ENCODE results near the gene CLNS1A.
A peak's percentile ranks its signal among the peaks of the same experiment; 100 is the strongest.

The CLNS1A gene, protein sequence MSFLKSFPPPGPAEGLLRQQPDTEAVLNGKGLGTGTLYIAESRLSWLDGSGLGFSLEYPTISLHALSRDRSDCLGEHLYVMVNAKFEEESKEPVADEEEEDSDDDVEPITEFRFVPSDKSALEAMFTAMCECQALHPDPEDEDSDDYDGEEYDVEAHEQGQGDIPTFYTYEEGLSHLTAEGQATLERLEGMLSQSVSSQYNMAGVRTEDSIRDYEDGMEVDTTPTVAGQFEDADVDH

DNA sequence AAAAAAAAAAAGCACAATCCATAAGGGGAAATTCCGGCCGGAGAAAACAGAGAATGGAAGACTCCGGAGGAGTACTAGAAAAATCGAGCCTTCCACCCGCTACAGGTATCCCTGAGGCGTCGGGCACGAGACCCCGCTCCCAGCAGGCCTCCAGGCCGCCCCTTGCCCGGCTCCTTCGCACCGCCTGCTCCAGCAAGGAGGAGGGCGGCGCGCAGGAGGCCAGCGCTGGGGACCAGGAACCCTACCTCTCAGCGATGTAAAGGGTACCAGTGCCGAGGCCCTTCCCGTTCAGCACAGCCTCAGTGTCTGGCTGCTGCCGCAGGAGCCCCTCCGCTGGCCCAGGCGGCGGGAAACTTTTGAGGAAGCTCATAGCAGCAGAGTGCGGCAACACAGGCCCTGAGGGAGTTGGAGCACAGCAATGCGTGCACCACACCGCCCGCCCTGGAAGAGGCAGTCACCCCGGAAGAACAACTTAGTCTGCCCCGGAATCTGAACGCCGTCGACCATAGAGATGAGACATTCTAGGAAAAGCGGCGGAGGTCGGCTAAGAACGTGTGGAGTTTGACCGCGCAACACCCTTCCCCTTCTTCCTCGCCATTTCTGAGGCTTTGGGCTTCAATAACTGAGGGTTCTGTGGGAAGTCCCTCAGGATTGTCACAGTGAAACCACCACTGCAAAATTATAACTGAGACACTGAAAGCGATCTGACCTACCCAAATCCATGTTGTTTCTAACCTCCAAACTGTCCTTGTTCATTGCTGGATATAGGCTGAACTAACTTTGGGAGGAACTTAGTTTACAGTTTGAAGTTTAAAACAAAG lies at the start of gene CLNS1A:
Gene CLNS1A (minus strand): TSS at position 450 of the 821 bp plus-strand sequence. CDS start 80 bp downstream, at position 370.
- H3K27me3 ChIP-seq (replicated peaks; ENCODE audit: insufficient read depth, low read length), result no peaks in the 10 kb centered on the region
- peak within 1 kb of the TSS; percentile 97 for H2AFZ ChIP-seq (ENCODE audit: low read length)
- peak within 1 kb of the TSS; percentile 92 for H3K9ac ChIP-seq (ENCODE audit: low read length)
- TF ChIP-seq EZH2phosphoT487 (IDR thresholded peaks at IDR 0.05; ENCODE audit: low read length) (no peak), EZH2 (optimal IDR thresholded peaks at IDR 0.05; ENCODE audit: low read depth, low read length) (no peak)
- TF ChIP-seq, protein P1, sequence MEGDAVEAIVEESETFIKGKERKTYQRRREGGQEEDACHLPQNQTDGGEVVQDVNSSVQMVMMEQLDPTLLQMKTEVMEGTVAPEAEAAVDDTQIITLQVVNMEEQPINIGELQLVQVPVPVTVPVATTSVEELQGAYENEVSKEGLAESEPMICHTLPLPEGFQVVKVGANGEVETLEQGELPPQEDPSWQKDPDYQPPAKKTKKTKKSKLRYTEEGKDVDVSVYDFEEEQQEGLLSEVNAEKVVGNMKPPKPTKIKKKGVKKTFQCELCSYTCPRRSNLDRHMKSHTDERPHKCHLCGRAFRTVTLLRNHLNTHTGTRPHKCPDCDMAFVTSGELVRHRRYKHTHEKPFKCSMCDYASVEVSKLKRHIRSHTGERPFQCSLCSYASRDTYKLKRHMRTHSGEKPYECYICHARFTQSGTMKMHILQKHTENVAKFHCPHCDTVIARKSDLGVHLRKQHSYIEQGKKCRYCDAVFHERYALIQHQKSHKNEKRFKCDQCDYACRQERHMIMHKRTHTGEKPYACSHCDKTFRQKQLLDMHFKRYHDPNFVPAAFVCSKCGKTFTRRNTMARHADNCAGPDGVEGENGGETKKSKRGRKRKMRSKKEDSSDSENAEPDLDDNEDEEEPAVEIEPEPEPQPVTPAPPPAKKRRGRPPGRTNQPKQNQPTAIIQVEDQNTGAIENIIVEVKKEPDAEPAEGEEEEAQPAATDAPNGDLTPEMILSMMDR (IDR thresholded peaks at IDR 0.05; ENCODE audit: low read length), result no peak
- peak; percentile 87 for DNase-seq
- H3K79me2 ChIP-seq (ENCODE audit: low read length), result peaks cover 49% of the 10 kb centered on the region
- H3K4me1 ChIP-seq (ENCODE audit: low read length), result peaks cover 7% of the 10 kb centered on the region
- peak within 1 kb of the TSS; percentile 89 for H3K4me3 ChIP-seq (ENCODE audit: low read length)
- no peaks in the 10 kb centered on the region for H4K20me1 ChIP-seq (ENCODE audit: insufficient read depth, low read length)
- no peaks in the 10 kb centered on the region for H3K9me3 ChIP-seq (replicated peaks; ENCODE audit: insufficient read depth, low read length)
- H3K9me2 ChIP-seq (replicated peaks; ENCODE audit: insufficient read depth, low read length), result no peaks in the 10 kb centered on the region
- H3K36me3 ChIP-seq (replicated peaks; ENCODE audit: insufficient read depth, low read length), result no peaks in the 10 kb centered on the region
- peak within 1 kb of the TSS; percentile 62 for H3K4me2 ChIP-seq (ENCODE audit: low read depth, low read length)
- no peaks in the 10 kb centered on the region for H3F3A ChIP-seq (ENCODE audit: insufficient read depth, low read length)
- H3K27ac ChIP-seq (ENCODE audit: low read length), result peak within 1 kb of the TSS; percentile 34; the same call in 1 of the 2 replicates

DNA sequence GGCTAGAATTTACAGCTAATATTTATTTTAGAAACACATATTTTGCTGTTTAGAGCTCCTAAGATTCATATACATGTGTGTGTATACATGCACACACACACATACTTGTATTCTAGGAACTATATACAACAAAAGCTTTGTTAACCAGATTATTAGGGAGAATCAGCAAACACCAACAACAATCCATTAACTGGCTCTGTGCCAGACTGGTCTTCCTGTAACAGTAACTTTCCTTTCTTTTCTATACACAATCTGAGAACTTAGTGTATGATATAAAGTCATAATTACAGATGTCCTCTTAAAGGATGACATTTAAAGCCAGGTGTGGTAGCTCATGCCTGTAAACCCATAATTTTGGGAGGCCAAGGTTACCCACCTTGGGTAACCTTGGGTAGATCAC lies 49.5 kb upstream of the CLNS1A start:
- Histone ChIP-seq H3K4me1 (ENCODE audit: low read length) (no peaks in the 10 kb centered on the region), H3K36me3 (replicated peaks; ENCODE audit: insufficient read depth, low read length) (peaks cover 4% of the 10 kb centered on the region; the same call in 1 of the 2 replicates), H3K79me2 (ENCODE audit: low read length) (no peaks in the 10 kb centered on the region), H3K27me3 (replicated peaks; ENCODE audit: insufficient read depth, low read length) (no peaks in the 10 kb centered on the region), H3K4me2 (ENCODE audit: low read depth, low read length) (no peak overlapping the region), H3K9me2 (replicated peaks; ENCODE audit: insufficient read depth, low read length) (no peaks in the 10 kb centered on the region), H3K27ac (ENCODE audit: low read length) (no peak overlapping the region), H4K20me1 (ENCODE audit: insufficient read depth, low read length) (no peaks in the 10 kb centered on the region), H3K9ac (ENCODE audit: low read length) (no peak overlapping the region), H3K4me3 (ENCODE audit: low read length) (no peak overlapping the region), H2AFZ (ENCODE audit: low read length) (no peak overlapping the region), H3K9me3 (replicated peaks; ENCODE audit: insufficient read depth, low read length) (no peaks in the 10 kb centered on the region), H3F3A (ENCODE audit: insufficient read depth, low read length) (no peaks in the 10 kb centered on the region)
- DNase-seq, result no peak
- TF ChIP-seq EZH2phosphoT487 (IDR thresholded peaks at IDR 0.05; ENCODE audit: low read length), result no peak
- TF ChIP-seq, protein P1 (IDR thresholded peaks at IDR 0.05; ENCODE audit: low read length), result no peak

DNA sequence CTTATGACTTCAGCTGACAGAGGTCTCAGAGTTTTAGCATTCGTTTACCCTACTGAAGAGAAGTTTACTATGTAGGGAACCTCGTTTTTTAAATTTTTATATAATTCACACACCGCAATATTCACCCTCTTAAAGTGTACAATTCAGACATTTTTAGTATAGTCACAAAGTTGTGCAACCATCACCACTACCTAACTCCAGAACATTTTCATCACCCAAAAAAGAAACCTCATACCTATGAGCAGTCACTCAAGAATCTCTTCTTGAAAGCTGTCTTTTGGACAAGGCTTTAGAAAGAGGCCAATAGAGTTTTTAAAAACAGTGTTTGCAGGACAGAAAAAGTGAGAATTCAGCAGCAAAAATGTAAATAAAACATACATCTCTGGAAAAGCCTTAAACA lies 39.5 kb upstream of the CLNS1A start:
- Histone ChIP-seq H3K27ac (ENCODE audit: low read length) (no peak overlapping the region), H3K4me3 (ENCODE audit: low read length) (no peak overlapping the region), H3F3A (ENCODE audit: insufficient read depth, low read length) (no peaks in the 10 kb centered on the region), H3K4me1 (ENCODE audit: low read length) (no peaks in the 10 kb centered on the region), H2AFZ (ENCODE audit: low read length) (no peak overlapping the region), H3K36me3 (replicated peaks; ENCODE audit: insufficient read depth, low read length) (no peaks in the 10 kb centered on the region; the same call in 1 of the 2 replicates), H3K4me2 (ENCODE audit: low read depth, low read length) (no peak overlapping the region), H3K27me3 (replicated peaks; ENCODE audit: insufficient read depth, low read length) (no peaks in the 10 kb centered on the region), H3K79me2 (ENCODE audit: low read length) (no peaks in the 10 kb centered on the region), H3K9me2 (replicated peaks; ENCODE audit: insufficient read depth, low read length) (no peaks in the 10 kb centered on the region), H3K9me3 (replicated peaks; ENCODE audit: insufficient read depth, low read length) (no peaks in the 10 kb centered on the region), H3K9ac (ENCODE audit: low read length) (no peak overlapping the region), H4K20me1 (ENCODE audit: insufficient read depth, low read length) (no peaks in the 10 kb centered on the region)
- no peak for TF ChIP-seq EZH2 (optimal IDR thresholded peaks at IDR 0.05; ENCODE audit: low read depth, low read length)
- TF ChIP-seq, protein P1 (IDR thresholded peaks at IDR 0.05; ENCODE audit: low read length), result no peak
- TF ChIP-seq EZH2phosphoT487 (IDR thresholded peaks at IDR 0.05; ENCODE audit: low read length), result no peak
- DNase-seq, result no peak
